Frontal cortex (tissue), 4 donors: Measurements from ENCODE around the gene SLFNL1. TPM values are rescaled to one million over a fixed set of nuclear protein-coding genes. Genes with fewer than 3 reads are reported as not detected.

Source experiments
- DNase-seq, 2 donors: peaks; one replicate each; pipeline ENCODE4 v3.0.0; 2012; ENCODE audit warnings: low spot score in 2 of 2
- FAIRE-seq: peaks from 2 replicates; lab custom pipeline; 2012; peaks lifted over from hg19 to GRCh38; lab: Jason Lieb, UNC
- total RNA-seq: library from RNA; depleted of rRNA; stranded (reverse); fragments of >200 nt; gene quantifications from one replicate; pipeline ENCODE4 v1.2.3, GENCODE V29; 2014
- donor health status: control.
- donor health status: control.
- donor health status: control.

SLFNL1 gene
- total RNA-seq, 1 donor from 2014 or later = 0.82 TPM

DNA sequence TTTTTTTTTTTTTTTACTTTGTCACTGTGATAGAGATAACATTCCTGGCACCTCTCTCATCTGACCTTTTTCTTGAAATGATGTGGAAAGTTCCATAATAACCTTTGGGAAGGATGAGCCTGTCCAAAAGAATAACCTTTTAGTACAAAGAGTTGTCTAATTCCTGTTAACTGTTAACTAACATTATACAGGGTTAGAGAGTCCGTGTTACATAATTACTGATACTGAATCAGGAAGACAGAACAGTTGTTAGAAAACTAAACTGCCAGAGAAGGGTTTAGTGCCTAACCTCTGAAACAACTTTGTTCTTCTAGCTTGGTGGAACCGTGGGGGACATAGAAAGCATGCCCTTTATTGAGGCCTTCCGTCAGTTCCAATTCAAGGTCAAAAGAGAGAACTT lies 33.2 kb downstream of the SLFNL1 start:
- DNase-seq (no peak), FAIRE-seq (no peak)

GRCh38 chr1:40987439-40988276 lies 33.9 kb downstream of the SLFNL1 start:
- FAIRE-seq (no peak), DNase-seq (no peak)

GRCh38 chr1:40986956-40987355 lies 34.6 kb downstream of the SLFNL1 start:
- FAIRE-seq (no peak), DNase-seq (no peak)

DNA sequence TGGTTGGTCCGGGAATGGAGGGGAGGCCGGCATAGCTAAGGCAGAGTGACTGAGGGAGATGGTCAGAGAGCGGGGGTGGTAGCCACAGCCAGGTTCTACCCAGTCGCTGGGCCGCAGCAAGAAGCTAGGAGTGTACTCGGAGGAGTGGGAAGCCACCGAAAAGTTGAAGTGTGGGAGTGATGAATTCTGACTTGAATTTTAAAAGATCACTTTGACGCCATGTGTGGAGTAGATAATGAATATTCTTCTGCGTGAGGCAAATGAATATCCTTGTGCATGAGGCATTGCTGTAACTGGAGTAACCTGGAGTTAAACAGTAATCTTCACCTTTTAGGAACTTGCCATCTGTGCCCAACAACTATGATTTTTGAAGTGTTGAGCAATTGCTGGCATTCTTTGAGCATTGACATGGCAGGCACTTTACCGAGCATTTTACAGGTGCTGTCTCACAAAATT lies 35.2 kb downstream of the SLFNL1 start:
- DNase-seq = no peak
- no peak for FAIRE-seq

GRCh38 chr1:40985875-40986274 lies 35.6 kb downstream of the SLFNL1 start:
- DNase-seq (no peak), FAIRE-seq (no peak)

GRCh38 chr1:40985161-40985560 lies 36.4 kb downstream of the SLFNL1 start:
- FAIRE-seq = no peak
- DNase-seq = no peak

- FAIRE-seq = no peak
- DNase-seq = no peak
Observed at GRCh38 chr1:40984531-40984930, 37.0 kb downstream of the SLFNL1 start.

DNA sequence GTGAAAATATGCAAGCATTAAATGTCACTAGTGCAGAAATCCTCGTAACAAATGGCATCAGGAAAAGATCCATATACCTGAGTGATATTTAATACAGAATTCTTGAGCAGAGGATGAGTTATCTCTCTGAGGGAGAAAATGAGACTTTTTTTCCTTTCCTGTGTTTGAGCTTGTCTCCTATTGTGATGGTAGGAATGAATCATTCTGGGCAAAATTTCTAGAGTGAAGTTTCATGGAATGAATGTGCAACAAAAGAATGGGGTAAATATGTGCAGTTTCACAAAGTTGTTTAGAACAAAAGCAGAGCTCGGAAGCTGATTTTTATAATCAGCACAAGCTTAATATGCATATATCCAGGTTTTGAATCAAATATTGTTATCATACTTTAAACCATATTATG lies 37.5 kb downstream of the SLFNL1 start:
- no peak for FAIRE-seq
- no peak for DNase-seq

GRCh38 chr1:40983286-40983685 lies 38.2 kb downstream of the SLFNL1 start:
- no peak for DNase-seq
- no peak for FAIRE-seq

DNA sequence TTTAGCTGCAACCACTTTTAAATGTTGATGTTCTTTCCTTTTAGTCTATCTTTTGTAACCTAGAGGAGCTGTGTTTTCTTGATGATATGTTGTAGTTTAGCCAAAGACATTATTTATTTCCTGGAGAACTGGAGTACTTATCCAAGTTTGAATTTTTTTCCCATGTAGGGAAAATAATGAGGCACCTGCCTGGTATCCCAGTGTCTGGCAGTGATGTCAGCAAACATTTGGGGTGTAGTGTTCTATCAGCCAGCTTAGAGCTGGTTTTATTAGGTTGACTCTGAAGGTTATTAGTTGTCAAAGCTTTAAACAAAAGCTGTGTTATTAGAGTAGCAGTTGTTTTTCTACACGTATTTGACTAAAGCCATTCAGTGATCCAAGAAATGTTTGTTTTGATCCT lies 38.8 kb downstream of the SLFNL1 start:
- no peak for FAIRE-seq
- no peak for DNase-seq

DNA sequence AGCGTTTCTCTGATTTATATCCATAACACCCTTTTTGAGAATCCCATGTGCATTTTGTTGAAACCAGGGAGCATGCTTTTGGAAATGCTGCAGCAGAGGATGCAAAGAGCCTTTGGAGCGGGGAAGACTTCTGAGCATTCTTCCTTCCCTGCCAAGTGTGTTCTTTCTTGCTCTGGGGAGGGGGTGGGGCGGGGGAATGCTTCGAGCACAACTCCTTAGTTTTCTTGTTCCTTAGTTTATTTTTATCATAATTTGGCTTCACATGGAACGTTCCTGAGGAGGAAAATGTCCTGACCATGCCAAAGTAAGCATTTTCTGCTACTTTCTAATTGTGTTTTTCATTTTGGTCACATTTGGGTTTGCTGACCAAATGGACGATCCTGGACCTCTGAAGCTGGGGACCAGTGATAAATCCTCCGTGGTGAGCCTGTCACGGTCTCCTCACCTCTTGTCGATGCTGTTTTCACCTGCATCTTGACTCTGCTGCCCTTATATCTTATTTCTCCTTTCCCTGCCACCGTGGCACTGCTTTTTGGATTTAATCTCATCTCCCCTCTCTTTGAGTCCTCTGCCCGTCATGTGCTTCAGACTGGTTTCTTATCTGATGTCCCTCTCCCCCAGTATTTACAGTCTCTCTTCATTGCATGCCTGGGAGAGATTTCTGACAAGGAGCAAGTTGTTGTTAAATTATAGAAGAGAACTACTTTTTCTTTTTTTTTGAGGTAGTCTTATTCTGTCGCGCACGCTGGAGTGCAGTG lies 39.7 kb downstream of the SLFNL1 start:
- FAIRE-seq = no peak
- DNase-seq = no peak

DNA sequence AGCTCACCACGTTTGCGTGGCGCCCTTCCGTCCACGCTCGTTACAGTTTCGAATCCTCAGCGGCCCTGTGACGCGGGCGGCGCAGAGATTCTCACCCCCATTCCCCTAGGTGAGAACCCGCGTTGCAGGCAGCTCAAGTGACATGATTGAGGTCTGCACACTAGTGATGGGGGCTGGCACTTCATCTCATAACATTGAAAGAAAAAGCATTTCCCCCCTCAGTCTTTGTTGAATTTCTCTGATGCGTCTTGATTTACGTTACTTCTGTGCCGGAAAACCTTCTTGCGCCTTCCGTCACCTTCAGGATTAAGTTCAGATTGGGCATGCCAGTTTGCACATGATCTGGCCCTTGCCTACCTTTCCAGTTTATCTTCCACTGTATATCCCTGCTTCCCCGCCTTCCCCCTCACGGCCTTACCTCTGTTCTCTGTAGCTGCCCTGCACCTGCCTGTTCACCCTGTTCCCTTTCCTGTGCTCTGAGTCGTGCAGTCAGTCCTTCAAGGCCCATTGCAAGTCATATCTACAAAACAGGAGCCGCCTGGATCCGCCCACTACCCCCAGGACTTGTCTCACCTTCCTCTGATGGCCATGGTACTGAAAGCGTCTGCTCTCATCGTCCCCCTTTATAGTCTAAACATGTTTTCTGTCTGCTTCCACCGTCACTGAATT lies 40.9 kb downstream of the SLFNL1 start:
- FAIRE-seq (no peak), DNase-seq (peak in 1 of 2 donors; percentile 31)

- DNase-seq = no peak
- no peak for FAIRE-seq
Observed at GRCh38 chr1:40980068-40980452, 41.5 kb downstream of the SLFNL1 start.

- no peak for FAIRE-seq
Observed at GRCh38 chr1:40979241-40980067, 42.1 kb downstream of the SLFNL1 start, which contains the start of gene CTPS1. Gene CTPS1, plus strand, starts transcription at chr1:40979696. Its CDS starts 3,595 bp downstream, at chr1:40983291.

DNA sequence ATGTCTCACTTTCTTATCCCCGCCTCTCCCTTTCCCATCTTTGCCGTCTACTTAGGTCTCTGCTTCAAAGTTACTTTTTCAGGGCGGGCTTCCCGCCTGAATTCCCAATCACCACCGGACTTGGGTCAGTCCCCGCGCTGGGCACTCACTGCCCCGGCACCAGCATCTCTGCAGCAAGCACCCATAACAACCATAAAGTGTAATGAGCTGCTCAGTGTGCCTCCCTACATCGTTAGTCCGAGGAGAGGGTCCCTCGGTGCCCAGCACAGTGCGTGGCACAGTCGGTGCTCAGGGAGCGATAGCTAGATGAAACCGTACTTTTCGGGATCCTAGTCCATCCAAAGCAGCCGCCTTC lies 42.7 kb downstream of the SLFNL1 start:
- no peak for FAIRE-seq
- no peak for DNase-seq

More at GRCh38 chr1:40979241-40980067, 42.1 kb downstream of the SLFNL1 start, which contains the start of gene CTPS1:
- DNase-seq = peak; percentile 99 to 100

- no peak for FAIRE-seq
Observed at GRCh38 chr1:40977716-40978115, 43.8 kb downstream of the SLFNL1 start.

GRCh38 chr1:40976952-40977690 lies 44.4 kb downstream of the SLFNL1 start:
- DNase-seq (no peak), FAIRE-seq (no peak)

More at GRCh38 chr1:40977716-40978115, 43.8 kb downstream of the SLFNL1 start:
- DNase-seq = no peak

- FAIRE-seq (no peak), DNase-seq (no peak)
Observed at GRCh38 chr1:40974945-40975344, 46.6 kb downstream of the SLFNL1 start.

- FAIRE-seq = no peak
Observed at GRCh38 chr1:40973912-40974311, 47.6 kb downstream of the SLFNL1 start.

More at GRCh38 chr1:40973912-40974311, 47.6 kb downstream of the SLFNL1 start:
- no peak for DNase-seq
